Activated CD8-positive, alpha-beta memory T cell treated with anti-CD3 and anti-CD28 coated beads, Interleukin-2, amount 50 U/mL, for 48 hours (primary cell): ENCODE measurements around the gene MBNL1.
"Not testable (repeated sequence)": the region's sequence is repeated elsewhere in the genome, so short reads cannot be mapped to it uniquely, and the experiment has no call there.

Source experiments
- DNase-seq: peaks from one replicate; pipeline ENCODE4 v3.0.0-alpha.2; 2020

Gene MBNL1

GRCh38 chr3:152355744-152356665, 87.3 kb downstream of the MBNL1 start:
- DNase-seq: no peak

GRCh38 chr3:152356870-152357276, 88.1 kb downstream of the MBNL1 start:
- no peak for DNase-seq

- DNase-seq: no peak
Measured at GRCh38 chr3:152357587-152357986, 88.9 kb downstream of the MBNL1 start.

DNA sequence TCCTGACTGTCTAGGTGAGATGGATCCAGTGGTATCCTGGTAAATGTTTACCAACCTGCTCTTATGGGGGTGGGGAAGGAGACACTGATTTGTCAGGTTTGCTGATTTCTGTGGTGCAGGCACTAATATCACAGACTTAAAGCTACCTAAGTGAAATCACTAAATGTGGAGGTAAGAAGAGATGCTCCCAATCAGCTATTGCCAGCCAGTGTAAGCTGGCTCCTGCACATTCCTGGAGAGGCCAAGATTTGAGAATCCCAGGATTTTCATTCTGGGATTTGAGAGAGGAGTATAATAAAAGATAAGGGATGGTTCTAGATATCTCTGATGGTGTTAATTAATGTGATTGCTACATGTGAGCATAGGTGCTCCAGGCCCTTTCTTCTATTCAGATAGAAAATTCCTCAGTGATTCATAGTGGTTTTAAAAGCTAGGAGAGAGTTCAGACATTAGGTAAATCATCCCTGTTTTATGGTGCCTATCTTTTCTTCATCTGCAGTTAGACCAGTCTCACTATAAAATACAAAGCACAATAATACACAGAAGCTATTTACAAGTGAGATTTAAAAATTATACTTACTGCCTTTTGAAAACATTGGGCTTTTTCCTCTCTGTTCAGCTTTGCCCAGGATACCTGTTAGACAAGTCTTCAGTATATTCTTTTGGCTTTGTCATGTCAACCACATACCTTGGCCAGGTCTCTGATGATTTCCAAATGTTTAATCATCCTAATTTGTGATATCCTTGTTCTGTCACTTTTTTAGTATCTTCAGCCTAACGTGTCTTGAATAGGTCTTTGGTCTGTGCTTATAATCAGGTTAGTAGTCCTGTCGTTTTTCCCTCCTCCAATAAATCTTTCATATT, 90.9 kb downstream of the MBNL1 start:
- DNase-seq: no peak

DNA sequence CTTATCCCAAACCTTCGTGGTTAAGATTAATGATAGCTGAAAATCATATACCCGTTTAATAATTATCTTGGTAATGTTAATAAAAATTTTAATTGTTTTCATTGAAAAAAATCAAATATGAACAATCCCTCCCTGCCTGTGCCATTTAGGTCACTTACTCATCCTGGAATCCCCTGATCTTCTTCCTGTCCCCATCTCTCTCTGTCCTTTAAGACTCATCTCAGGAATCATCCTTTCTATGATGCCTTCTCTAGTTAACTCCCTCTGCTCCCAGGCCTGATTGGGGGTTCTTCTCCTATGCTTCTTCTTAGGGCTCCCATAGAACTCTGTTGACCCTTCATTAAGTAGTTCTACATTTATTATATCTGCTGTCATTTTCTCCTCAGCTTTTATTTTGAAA, 91.6 kb downstream of the MBNL1 start:
- DNase-seq: no peak

DNA sequence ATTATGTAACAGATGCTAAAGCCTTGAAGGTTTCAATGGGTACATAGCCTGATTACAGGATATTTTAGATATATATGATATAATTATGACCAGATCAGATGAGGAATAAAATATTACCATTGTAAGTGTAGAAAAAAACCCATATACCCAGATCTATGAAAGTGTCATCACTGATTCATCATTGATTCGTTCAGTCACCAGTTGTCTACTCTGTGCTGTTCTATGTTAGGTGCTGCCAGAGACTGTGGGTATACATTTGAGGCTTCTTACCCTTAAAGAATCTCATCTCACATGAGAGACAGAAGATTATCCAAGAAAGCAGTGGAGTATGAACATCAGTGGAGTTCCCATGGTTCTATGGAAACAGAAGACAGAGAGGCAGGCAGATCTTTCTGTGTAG, 92.2 kb downstream of the MBNL1 start:
- DNase-seq: no peak

DNA sequence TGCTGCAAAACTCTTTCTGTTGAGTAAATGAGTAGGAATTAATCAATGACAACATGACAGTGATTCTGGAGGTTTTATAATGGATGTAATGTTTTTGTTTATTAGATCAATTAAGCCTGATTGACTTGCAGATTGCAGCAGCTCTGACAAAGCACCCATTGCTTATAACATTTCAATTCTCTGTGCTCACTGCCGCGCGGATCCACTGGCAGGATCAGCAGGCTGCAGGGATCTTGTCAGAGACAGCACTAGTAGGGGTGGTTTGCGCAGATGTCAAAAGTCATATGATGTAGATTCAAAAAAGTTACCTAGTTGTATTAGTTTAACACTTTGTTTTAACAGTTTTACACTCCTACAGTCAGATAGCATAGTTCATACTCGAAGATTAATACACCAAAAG, 93.4 kb downstream of the MBNL1 start:
- no peak for DNase-seq

DNA sequence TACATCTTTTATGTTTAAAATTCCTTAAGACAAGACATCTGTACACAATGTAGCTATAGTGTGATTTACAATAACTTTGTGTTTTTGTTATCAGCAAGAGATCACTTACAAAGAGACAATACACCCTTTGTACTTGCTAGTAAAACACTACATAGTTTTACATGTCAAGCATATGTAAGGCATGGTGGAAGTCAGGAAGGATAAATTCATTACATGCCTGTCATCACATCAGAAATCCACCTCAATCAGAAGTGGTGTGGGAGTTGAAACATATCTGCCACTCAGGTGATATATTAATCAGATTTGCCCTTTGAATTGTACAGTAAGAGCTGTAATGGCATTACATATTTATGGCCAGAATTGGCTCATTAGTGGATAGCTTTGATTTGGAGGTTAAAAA, 95.5 kb downstream of the MBNL1 start:
- DNase-seq: no peak

DNA sequence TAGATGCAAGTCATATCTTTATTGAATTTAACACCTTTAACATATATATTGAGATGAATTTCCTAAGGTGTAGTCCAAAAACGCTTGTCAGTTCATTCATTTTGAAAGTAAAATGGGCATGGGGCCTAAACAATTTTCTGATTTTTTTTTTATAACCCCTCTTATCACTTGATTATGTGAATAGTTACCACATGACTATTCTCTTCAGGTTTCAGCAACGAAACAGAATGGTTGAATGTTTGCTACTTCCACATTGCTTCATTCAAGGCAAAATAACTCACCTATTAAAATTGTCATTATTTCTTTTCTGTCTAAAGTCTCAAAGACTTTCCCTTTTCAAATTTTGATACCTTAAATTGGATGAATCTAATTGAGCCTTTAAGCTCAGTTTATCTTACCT, 96.4 kb downstream of the MBNL1 start:
- DNase-seq: no peak

DNA sequence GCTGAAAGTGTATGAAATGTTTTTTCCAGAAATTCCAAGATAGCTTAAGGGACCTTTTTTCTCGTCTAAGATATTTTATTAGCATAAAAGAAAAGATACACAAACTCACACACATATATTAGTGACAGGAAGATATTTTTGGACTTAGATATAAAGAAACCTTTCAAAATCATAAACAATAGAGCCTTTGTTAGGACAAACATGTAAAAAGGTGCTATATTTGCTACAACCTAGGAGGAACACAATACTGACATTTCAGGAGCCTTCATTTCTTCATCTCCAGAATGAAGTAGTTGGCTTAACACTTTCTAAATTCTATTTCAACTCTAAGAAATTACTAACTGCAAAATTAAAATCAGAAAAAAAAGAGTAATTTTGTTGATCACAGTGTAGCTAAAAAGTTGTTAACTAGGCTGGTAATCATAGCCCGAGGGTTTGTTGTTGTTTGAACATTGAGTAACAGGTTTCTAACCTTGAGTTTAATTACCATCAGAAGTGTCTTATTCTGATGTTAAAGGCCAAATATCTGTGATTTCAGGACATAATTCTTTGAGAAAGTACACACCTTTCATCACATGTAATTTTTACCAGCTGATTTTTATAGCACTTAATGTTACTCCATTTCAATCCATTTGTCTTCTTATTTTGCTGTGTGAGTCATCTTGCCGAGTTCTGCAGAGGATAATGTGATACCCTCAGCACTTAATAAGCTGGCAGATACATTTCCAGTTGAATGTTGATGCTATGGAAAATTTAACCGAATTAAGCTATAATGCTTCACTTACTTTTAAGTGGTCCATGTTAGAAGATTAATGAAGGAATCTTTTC, 97.3 kb downstream of the MBNL1 start:
- DNase-seq: no peak

GRCh38 chr3:152367192-152367591, 98.5 kb downstream of the MBNL1 start:
- DNase-seq: not testable (repeated sequence)

- DNase-seq: not testable (repeated sequence)
Measured at GRCh38 chr3:152372633-152373032, 103.9 kb downstream of the MBNL1 start.

DNA sequence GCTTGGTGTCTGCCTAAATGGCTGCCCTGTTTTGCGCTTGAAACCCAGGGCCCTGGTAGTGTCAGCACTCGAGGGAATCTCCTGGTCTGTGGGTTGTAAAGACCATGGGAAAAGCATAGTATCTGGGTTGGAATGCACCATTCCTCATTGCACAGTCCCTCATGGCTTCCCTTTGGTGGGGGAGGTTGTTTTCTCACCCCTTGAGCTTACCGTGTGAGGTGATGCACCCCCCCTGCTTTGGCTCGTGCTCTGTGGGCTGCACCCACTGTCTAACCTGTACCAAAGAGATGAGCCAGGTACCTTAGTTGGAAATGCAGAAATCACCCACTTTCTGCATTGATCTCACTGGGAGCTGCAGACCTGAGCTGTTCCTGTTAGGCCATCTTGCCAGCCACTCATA, 104.7 kb downstream of the MBNL1 start:
- DNase-seq: no peak

DNA sequence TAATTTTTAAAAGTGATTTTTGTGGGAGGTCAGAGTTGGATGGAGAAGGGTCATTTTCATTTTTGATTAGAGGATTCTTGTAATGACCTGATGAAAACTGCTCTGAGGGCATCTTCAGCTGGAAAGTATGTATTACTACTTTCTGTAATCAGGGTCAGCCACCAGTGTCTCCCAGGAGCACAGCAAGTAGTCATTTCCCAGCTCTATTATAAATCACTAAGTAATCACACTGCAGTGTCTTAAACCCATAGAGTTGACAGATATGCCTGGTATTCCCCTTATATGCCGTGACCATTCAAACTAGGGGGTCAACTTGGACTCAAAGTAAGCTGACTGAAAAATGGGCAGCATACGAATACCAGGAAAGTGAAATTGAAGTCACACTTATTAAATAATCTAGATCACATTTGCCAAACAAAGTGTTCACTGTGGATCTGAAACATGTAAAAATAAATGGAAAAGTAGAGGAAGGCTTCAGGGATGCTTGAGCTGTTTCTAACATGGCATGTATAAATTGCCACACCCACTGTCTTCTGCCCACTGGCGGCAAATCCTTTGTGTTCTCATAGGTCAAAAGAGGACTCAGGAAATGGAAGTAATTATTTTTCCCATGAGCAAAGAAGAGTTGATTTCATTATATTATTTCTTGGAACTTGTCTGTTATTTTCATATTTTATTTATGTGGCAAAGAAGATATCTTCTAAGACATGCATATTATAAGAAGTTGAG, 105.7 kb downstream of the MBNL1 start:
- no peak for DNase-seq

GRCh38 chr3:152375546-152375945, 106.8 kb downstream of the MBNL1 start:
- DNase-seq: no peak

DNA sequence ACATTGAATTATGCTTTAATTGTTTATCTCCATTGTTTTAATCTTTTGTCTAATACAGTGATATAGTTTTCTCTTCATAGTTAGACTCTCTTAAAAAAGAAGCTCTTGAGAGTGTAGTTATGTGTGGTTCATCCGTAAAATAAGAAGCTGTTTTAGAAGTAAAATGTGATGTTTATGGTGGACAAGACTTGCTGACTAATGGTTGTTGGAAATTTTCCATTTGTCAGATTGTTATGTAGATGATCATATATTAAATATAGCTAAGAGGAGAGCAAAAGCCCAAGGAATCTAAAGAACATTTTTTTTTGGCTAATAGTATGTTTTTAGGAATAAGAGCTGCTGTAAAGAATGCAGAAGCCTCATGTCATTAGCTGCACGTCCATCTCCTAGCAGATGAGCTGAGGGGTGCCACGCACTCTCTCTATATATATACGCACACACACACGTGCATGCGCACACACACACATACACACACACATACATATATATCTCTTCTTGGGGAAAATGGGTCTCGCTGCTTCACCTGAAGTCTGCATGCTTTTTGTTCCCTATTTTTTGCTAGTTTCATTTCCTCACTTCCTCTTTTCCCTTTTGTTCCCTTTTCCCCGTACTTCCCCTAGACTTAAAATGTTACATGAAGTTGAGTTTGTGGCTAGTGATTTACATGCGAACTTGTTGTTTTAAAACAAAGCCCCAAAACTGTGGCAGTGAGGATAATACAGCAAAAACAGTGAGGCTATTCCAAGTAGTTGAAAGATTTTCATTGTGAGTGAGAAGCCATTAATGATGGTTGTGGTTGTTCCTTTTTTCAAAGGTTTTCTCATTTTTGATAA, 107.8 kb downstream of the MBNL1 start:
- DNase-seq: no peak

GRCh38 chr3:152377184-152377570, 108.4 kb downstream of the MBNL1 start:
- no peak for DNase-seq

- no peak for DNase-seq
Measured at GRCh38 chr3:152379415-152380042, 110.8 kb downstream of the MBNL1 start.

DNA sequence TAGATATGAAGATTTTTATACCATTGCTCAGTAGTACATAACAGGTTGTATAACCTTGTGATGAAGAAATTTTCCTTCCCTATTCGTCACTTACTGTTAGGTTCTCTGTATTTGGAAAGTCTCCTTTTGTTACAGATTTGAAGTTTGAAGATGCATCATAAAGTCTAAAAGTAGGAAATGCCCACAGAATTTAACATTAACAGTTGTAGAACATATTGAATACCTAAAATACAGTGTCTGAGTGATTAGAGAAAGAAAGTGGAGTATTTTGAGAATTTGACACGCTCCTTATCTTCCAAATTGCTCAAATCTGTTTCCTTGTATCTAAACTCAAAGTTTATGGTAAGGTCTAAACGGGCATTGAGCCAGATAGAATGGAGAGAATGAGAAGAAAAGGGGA, 111.3 kb downstream of the MBNL1 start:
- no peak for DNase-seq

- no peak for DNase-seq
Measured at GRCh38 chr3:152381881-152382295, 113.2 kb downstream of the MBNL1 start.
